ENCODE results near the gene NNMT. TPM values are rescaled to one million over a fixed set of nuclear protein-coding genes. Genes with fewer than 3 reads are reported as not detected.

Gene NNMT
- total RNA-seq, 1 experiment from 2014 or later = 66.9 TPM

- no peak for DNase-seq (ENCODE audit: low read depth)
- in situ Hi-C loops (cut with HindIII; ENCODE audit: low pct_unique_long_range_greater_than_20kb, low sequenced_read_pairs) = no loop called here
These were observed 63.1 kb downstream of the NNMT start for GRCh38 chr11:114359342-114359741.

- in situ Hi-C loops (cut with HindIII; ENCODE audit: low pct_unique_long_range_greater_than_20kb, low sequenced_read_pairs) = no loop called here
- DNase-seq (ENCODE audit: low read depth) = no peak
These were observed 66.1 kb downstream of the NNMT start for GRCh38 chr11:114362326-114362725.

- DNase-seq (ENCODE audit: low read depth) = no peak
- in situ Hi-C loops (cut with HindIII; ENCODE audit: low pct_unique_long_range_greater_than_20kb, low sequenced_read_pairs) = no loop called here
These were observed 66.8 kb downstream of the NNMT start for GRCh38 chr11:114362958-114363357.

Other genes starting within 250 kb of the NNMT start
- gene ZBTB16, start 236.7 kb upstream of the NNMT start, total RNA-seq (2014; rRNA removed; shearing (Covaris generic); ENCODE audit: low replicate concordance) = not detected in 2 replicates
- gene C11orf71, start 104.1 kb downstream of the NNMT start, total RNA-seq (2014; rRNA removed; shearing (Covaris generic); ENCODE audit: low replicate concordance) = 0.81 and 2.3 TPM in 2 replicates
- gene RBM7, start 104.3 kb downstream of the NNMT start, total RNA-seq (2014; rRNA removed; shearing (Covaris generic); ENCODE audit: low replicate concordance) = 15.6 and 20.4 TPM in 2 replicates
- gene REXO2, start 143.1 kb downstream of the NNMT start, total RNA-seq (2014; rRNA removed; shearing (Covaris generic); ENCODE audit: low replicate concordance) = 76.3 and 119 TPM in 2 replicates

All from Caki2 (cell line).